ENCODE results near the gene TENM3.
"Not testable (repeated sequence)": the region's sequence is repeated elsewhere in the genome, so short reads cannot be mapped to it uniquely, and the experiment has no call there.

Gene TENM3

DNA sequence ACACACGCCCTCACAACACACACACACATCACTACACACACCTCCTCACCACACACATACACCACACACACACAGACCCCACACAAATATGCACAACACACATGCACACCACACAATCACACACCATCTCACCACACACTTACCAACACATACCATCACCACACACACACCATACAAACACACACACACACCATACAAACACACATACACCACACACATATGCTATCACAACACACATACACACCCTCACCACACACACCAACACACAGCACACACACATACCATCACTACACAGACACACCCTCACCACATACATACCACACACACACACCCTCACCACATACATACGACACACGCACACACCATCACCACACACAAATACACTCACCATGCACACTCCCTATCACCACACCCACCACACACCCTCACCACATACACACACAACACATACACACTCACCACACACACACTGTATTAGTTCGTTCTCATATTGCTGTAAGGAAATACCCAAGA lies 567.0 kb downstream of the TENM3 start:
- no peak for DNase-seq (ENCODE audit: low read depth)

GRCh38 chr4:182812916-182813315 lies 569.7 kb downstream of the TENM3 start:
- DNase-seq (ENCODE audit: low read depth), result no peak

DNA sequence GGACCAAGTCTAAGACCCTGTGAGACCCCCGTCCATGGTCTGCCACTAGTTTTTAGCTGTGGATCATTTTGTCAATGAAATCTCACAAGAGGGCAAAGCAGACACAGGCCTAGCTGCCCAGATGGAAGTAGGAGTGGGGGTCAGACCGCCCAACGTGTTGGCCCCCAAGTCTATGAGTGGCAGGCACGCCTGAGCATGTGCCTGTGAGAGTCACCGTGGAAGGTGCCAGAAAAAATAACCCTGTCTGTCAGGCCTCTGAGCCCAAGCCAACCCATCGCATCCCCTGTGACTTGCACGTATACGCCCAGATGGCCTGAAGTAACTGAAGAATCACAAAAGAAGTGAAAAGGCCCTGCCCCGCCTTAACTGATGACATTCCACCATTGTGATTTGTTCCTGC lies 570.9 kb downstream of the TENM3 start:
- DNase-seq (ENCODE audit: low read depth), result not testable (repeated sequence)

GRCh38 chr4:182818926-182819730 lies 575.9 kb downstream of the TENM3 start:
- DNase-seq (ENCODE audit: low read depth), result no peak

DNA sequence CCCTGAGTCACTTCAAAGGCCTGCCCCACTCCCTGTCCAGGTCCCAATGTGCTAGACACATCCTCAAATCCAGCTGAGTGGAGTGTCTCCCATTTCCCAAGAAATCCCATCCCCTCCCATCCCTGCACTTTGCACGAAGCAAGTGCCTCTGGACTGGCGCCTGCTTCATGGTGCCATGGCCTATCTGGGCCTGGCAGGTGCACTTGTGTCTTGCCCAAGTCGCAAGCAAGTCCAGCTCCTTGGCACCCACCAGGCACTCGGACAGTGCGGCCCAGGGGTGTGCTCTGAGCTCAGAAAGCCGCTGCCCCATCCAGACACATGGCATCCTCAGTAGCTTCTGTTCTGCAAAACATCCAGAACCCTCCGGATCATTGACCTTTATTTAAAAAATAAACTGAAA lies 576.5 kb downstream of the TENM3 start:
- DNase-seq (ENCODE audit: low read depth), result no peak

- DNase-seq (ENCODE audit: low read depth), result no peak
These were observed 579.4 kb downstream of the TENM3 start for GRCh38 chr4:182822554-182822953.

GRCh38 chr4:182823576-182823975 lies 580.4 kb downstream of the TENM3 start:
- DNase-seq (ENCODE audit: low read depth), result no peak

DNA sequence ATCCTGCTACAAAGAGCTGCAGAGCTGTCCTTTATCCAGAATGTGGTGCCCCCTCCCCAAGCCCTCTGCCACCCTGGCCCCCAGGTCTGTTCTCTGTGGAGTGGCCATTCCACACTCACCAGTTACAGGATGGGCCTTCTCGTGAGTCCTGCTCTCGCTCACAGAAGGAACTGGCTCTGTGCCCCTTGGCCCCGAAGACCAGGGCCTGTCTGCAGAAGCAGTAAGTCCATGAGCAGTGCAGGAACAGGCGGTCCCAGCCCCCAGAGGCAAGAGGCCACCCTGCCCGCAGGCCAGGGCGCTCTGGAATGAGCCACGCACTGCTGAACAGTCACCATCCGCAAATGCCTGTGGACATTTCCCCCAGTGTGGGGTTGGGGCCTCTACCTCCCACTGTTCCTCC lies 581.8 kb downstream of the TENM3 start:
- DNase-seq (ENCODE audit: low read depth), result no peak

DNA sequence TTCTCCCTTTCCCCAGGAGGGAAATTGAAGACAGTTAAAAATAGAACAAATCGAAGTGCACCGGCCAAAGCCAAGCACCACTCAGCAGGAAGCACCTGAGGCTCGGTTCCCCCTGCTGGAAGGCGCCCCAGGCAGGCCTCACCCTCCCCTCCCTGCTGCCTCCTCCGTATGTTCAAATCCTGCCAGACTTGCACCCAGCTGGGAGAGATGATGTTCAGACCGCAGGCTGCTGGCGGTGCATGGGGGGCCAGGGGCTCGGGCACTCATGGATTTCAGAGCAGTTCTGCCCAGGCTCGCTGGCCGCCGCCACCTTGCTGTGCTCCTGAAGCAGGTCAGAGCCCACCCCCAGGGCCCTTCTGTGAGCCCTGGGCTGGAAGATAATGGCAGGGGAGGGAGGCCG lies 582.6 kb downstream of the TENM3 start:
- no peak for DNase-seq (ENCODE audit: low read depth)

GRCh38 chr4:182826391-182826790 lies 583.2 kb downstream of the TENM3 start:
- no peak for DNase-seq (ENCODE audit: low read depth)

- no peak for DNase-seq (ENCODE audit: low read depth)
These were observed 584.0 kb downstream of the TENM3 start for GRCh38 chr4:182827166-182827565.

GRCh38 chr4:182827954-182828353 lies 584.8 kb downstream of the TENM3 start:
- DNase-seq (ENCODE audit: low read depth), result no peak

DNA sequence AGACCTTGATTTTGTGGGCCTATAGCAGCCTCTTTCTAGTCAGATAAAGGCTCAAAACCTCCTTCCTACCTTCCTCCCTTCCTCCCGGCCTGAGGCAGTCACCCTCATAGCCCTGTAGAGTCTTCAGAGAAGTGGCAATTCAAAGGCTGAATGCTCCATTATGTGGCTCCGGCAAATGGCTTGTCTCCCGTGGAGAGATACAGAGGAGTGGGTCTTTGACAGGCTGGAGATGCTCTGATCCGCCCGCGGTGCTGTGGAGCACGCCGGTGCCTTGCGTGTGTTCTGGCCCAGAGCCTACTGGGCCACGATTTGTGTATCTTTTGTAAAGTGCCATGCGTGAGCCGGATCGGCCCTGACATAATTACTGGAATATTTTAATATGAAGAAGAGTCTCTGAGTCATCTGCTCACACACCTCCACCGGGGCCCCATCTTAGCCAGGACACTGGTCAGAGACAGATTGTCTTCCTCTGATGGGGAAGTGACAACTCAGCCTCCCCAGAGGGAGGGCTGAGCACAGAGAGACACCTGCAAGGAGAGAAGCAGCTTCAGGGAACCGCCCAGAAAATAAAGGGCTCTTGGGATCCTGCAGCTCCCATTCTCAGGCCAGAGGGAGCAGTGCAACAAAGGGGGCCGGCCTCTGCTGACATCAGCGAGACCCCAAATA lies 585.3 kb downstream of the TENM3 start:
- no peak for DNase-seq (ENCODE audit: low read depth)

DNA sequence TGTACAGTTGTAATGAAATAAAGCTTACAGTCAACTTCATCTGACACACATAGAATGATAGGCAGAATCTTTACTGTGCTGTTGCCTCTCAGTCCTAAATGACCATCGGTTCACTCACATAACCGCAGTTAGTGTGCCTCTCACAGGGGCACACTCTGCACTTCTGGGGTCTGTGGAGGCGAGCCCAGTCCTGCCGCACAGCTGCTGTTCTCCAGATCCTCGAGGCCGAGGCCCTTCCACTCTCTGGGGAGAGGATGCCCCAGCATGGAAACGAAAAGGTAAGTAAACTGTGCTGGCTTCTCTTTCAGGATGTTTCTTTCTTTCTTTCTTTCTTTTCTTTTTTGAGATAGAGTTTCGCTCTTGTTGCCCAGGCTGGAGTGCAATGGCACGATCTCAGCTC lies 586.0 kb downstream of the TENM3 start:
- no peak for DNase-seq (ENCODE audit: low read depth)

DNA sequence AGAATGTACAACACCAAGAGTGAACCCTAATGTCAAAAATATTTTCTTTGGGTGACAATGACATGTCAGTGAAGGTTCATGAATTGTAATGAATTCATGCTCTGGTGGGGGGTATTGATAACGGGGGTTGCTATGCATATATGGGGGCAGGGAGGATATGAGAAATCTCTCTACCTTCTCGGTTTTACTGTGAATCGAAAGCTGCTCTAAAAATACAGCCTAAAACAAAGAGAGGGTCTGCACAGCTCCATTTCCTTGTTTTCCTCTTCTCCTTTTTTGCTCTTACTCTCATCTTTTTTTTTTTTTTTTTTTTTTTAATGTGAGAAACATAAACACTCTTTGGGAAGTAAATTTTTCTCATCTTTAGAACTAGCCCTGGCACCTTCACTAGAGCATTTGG lies 588.2 kb downstream of the TENM3 start:
- DNase-seq (ENCODE audit: low read depth), result no peak

DNA sequence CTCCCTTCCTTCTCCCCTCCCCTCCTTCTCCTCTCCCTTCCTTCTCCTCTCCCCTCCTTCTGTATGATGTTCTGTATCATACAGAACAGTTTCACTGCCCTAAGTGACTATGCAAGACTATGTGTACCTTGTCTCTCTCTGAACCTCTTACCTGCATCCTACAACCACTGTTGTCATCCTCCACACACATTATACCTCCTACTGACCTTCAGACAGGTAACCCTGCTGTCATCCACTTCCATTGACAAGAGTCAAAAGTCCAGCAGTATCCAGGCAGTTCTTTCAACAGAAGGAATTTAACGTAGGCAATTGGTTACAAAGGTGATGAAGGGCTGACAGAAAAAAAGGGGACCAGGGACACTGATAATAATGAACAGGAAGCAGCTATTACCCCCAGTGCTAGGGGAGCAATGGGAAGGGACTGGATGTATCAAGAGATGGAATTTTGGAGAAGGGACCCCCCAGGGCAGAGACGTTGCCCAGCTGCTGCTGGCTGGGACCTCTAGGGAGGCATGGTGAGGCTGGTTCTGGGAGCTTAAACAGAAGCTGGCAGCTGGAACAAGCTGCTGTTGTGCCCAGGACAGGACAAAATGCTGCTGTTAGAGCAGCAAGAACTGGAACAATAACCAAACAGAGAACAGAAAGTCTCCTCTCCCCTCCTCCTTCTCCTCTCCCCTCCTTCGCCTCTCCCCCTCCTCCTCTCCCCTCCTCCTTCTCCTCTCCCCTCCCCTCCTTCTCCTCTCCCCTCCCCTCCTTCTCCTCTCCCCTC lies 589.3 kb downstream of the TENM3 start:
- DNase-seq (ENCODE audit: low read depth), result no peak

DNA sequence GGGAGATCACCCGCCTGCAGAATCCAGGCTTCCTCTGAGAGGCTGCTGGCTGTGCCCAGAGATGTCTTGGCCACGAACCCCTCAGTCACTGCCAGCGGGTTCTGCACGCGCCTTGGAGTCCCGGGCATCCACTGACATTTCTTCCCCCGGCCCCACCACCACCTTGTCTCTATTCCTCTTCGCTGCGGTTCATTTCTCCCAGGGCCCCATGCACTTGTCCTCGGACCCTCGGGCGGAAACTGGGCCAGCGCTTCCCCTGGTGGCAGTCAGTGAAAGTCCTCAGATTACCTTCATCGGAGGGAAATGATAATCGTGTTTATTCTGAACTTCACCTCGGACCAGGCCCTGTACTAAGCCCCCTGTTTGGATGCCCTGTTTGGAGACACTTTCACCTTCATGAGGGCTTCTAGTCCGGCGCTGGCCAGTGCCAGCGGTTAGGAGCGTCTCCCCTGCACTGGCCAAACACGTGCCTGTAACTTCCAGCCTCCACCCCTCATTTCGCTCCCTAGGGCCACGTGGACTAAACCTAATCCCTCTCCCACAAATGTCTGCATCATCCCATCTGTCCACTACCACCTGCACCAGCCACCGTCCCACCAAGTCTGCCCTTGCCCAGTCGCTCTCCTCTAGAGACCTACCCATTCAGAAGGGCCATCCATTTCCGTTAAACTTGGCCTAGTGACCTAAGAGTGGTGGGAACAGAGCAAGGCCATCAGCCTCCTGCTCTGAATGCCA lies 592.0 kb downstream of the TENM3 start:
- no peak for DNase-seq (ENCODE audit: low read depth)

- DNase-seq (ENCODE audit: low read depth), result no peak
These were observed 594.6 kb downstream of the TENM3 start for GRCh38 chr4:182837831-182838230.

DNA sequence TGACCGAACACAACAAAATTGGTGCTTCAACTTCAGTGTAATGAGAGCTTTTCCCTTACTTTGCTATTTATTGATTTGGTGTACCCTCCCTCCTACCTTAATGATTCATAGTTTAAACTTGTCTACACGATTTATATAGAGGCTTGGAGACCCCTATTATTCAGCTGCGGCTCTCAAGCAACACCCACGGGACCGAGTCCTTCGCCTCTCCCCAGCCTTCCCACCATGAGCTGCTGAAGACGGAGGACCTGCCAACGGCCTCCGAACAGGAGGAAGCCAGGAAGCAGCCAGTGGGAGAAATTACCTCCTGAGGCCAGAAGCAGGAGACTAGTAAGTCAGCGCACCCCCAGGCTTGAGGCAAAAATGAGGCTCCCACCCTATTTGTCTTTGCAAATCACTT lies 595.3 kb downstream of the TENM3 start:
- DNase-seq (ENCODE audit: low read depth), result no peak

- no peak for DNase-seq (ENCODE audit: low read depth)
These were observed 596.1 kb downstream of the TENM3 start for GRCh38 chr4:182839256-182839655.

GRCh38 chr4:182840108-182840507 lies 596.9 kb downstream of the TENM3 start:
- DNase-seq (ENCODE audit: low read depth), result no peak

- DNase-seq (ENCODE audit: low read depth), result no peak
These were observed 599.0 kb downstream of the TENM3 start for GRCh38 chr4:182842104-182842600.
